Caco-2 (cell line): ENCODE measurements around the gene SLC19A3. TPM values are rescaled to one million over a fixed set of nuclear protein-coding genes. Genes with fewer than 3 reads are reported as not detected.

ENCODE experiments used
- BruUV-seq: library from RNA; stranded (reverse); fragments of 400-500 nt; replicated peaks from 2 replicates; lab custom pipeline; 2021; lab: Mats Ljungman, UMichigan
- CTCF ChIA-PET: fragments of 300-600 bp; sonication (Branson Sonifier 250); formaldehyde crosslinking; loops from one replicate; lab custom pipeline; 2022; ENCODE audit warnings: antibody characterized with exemption; lab: Charles Lee
- POLR2A ChIA-PET: fragments of 300-600 bp; sonication (Branson Sonifier 250); formaldehyde crosslinking; loops from one replicate; lab custom pipeline; 2022; ENCODE audit warnings: antibody characterized with exemption; lab: Charles Lee
- DNase-seq, 2 experiments: peaks; one replicate each; pipeline versions ENCODE4 v3.0.0 to v3.0.0-alpha.2; 2020 to 2022
- H3K27me3 ChIP-seq: replicated peaks from 2 replicates; pipeline ENCODE4 v1.6.0; 2011; ENCODE audit warnings: low read length; ENCODE audit not compliant: control insufficient read depth, insufficient read depth
- H3K36me3 ChIP-seq: 2 replicates; pipeline ENCODE4 v1.5.1; 2011; ENCODE audit warnings: low read length; ENCODE audit not compliant: control insufficient read depth, insufficient read depth
- H3K4me1 ChIP-seq: fragments of 250-450 bp; sonication (Bioruptor Pico); 2 replicates; pipeline ENCODE4 v1.5.1; 2020; ENCODE audit warnings: mild to moderate bottlenecking
- H3K4me3 ChIP-seq: 2 replicates; pipeline ENCODE4 v1.5.1; 2011; ENCODE audit warnings: low read depth, mild to moderate bottlenecking, control low read depth, low read length
- H3K9me3 ChIP-seq: fragments of 250-450 bp; sonication (Bioruptor Pico); 2 replicates; pipeline ENCODE4 v1.5.1; 2020; ENCODE audit warnings: mild to moderate bottlenecking, moderate library complexity
- H3K27ac Mint-ChIP-seq: one replicate; pipeline ENCODE4 v1.8.0; 2022; ENCODE audit warnings: mixed read lengths; ENCODE audit not compliant: unreplicated experiment
- H3K27me3 Mint-ChIP-seq: one replicate; pipeline ENCODE4 v1.8.0; 2022; ENCODE audit warnings: mixed read lengths; ENCODE audit not compliant: insufficient read depth, unreplicated experiment
- H3K36me3 Mint-ChIP-seq: one replicate; pipeline ENCODE4 v1.8.0; 2022; ENCODE audit warnings: mild to moderate bottlenecking, mixed read lengths; ENCODE audit not compliant: insufficient read depth, unreplicated experiment
- H3K4me1 Mint-ChIP-seq: one replicate; pipeline ENCODE4 v1.8.0; 2022; ENCODE audit warnings: low read depth, mixed read lengths; ENCODE audit not compliant: unreplicated experiment
- H3K4me3 Mint-ChIP-seq: one replicate; pipeline ENCODE4 v1.8.0; 2022; ENCODE audit warnings: mild to moderate bottlenecking, moderate library complexity, mixed read lengths; ENCODE audit not compliant: unreplicated experiment
- H3K9me3 Mint-ChIP-seq: one replicate; pipeline ENCODE4 v1.8.0; 2022; ENCODE audit warnings: mixed read lengths; ENCODE audit not compliant: unreplicated experiment
- intact Hi-C: fragments of 100-400 bp; cut with micrococcal nuclease; formaldehyde crosslinking; loops from one replicate; pipeline ENCODE4 v1.10.0; 2022; ENCODE audit not compliant: unreplicated experiment
- total RNA-seq: library from RNA; stranded (reverse); gene quantifications from 2 replicates; pipeline ENCODE4 v1.2.3, GENCODE V29; 2022
- TF ChIP-seq, protein P1 (sequence below), 2 experiments: fragments of 200-600 bp in 1 of 2; IDR thresholded peaks; 1 replicate in 1 of 2; 2 replicates in 1 of 2; pipeline versions ENCODE4 v1.5.1 to v1.8.0; 2011 to 2022; ENCODE audit warnings: antibody characterized with exemption in 1 of 2, control low read depth in 1 of 2, inconsistent platforms in 1 of 2, low read depth in 1 of 2, low read length in 1 of 2, mild to moderate bottlenecking in 1 of 2, moderate library complexity in 1 of 2; ENCODE audit not compliant: insufficient read depth in 1 of 2, severe bottlenecking in 1 of 2, unreplicated experiment in 1 of 2

The SLC19A3 gene
- total RNA-seq, 1 experiment from 2014 or later, result 98.5 TPM

DNA sequence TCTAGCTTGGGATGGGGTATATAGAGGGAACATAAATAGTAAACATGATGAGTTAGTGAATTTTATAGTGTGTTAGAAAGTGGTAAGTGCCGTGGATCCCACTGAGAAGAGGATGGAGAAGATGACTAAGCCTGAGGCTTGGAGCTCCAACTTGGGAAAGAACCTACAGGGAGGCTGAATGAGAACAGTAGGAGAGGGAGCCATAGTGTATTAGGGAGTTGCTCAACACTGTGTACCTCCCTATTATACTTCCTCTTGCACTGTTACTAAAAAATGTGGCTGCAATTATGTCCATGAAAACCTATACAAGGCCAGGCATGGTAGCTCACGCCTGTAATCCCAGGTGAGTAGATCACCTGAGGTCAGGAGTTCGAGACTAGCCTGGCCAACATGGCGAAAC, 2.9 kb upstream of the SLC19A3 start:
- no peaks in the 10 kb centered on the region for H3K9me3 ChIP-seq
- DNase-seq, result no peak
- no TSS peak for BruUV-seq
- no peaks in the 10 kb centered on the region for H3K36me3 ChIP-seq
- Mint-ChIP-seq H3K4me1 (peaks cover 20% of the 10 kb centered on the region), H3K9me3 (no peaks in the 10 kb centered on the region), H3K4me3 (no peak overlapping the region), H3K27ac (peak overlapping the region; percentile 69), H3K36me3 (peaks cover 17% of the 10 kb centered on the region), H3K27me3 (no peaks in the 10 kb centered on the region)
- intact Hi-C loops, result loop anchor here (1.0 kb wide), 1 partner anchor 42 kb away; no protein-coding TSS in a partner anchor
- POLR2A ChIA-PET, result no interaction called here
- H3K4me1 ChIP-seq, result peaks cover 37% of the 10 kb centered on the region
- H3K27me3 ChIP-seq, result no peaks in the 10 kb centered on the region
- CTCF ChIA-PET, result no interaction called here
- H3K4me3 ChIP-seq, result no peak overlapping the region
- TF ChIP-seq, protein P1, sequence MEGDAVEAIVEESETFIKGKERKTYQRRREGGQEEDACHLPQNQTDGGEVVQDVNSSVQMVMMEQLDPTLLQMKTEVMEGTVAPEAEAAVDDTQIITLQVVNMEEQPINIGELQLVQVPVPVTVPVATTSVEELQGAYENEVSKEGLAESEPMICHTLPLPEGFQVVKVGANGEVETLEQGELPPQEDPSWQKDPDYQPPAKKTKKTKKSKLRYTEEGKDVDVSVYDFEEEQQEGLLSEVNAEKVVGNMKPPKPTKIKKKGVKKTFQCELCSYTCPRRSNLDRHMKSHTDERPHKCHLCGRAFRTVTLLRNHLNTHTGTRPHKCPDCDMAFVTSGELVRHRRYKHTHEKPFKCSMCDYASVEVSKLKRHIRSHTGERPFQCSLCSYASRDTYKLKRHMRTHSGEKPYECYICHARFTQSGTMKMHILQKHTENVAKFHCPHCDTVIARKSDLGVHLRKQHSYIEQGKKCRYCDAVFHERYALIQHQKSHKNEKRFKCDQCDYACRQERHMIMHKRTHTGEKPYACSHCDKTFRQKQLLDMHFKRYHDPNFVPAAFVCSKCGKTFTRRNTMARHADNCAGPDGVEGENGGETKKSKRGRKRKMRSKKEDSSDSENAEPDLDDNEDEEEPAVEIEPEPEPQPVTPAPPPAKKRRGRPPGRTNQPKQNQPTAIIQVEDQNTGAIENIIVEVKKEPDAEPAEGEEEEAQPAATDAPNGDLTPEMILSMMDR (IDR thresholded peaks at IDR 0.05; ENCODE audit: insufficient read depth in 1 of 2, low read depth in 1 of 2, low read length in 1 of 2, severe bottlenecking in 1 of 2, unreplicated experiment in 1 of 2), result no peak

DNA sequence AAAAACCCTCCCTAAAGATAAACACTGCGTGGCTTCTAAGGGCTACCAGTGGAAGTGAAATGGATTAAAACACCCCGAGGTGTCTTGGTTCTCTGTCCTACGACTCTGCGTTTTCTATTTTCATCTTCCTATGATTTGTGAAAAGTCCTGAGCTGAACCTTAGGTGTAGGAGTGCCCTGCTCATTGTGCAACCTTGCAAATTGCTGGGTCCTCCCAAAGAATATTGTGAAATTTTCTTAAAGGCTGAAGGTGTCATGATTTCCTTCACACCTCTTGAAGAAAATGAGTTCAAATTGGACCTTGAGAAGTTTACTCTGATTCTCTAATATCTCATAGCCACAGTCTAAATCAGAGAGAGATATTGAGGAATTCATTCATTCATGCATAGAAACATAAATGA, 1.8 kb upstream of the SLC19A3 start:
- Mint-ChIP-seq H3K36me3 (peaks cover 26% of the 10 kb centered on the region), H3K4me3 (no peak overlapping the region), H3K27ac (peak overlapping the region; percentile 69), H3K9me3 (no peaks in the 10 kb centered on the region), H3K4me1 (peaks cover 20% of the 10 kb centered on the region), H3K27me3 (no peaks in the 10 kb centered on the region)
- CTCF ChIA-PET, result no interaction called here
- no peak for DNase-seq
- no peaks in the 10 kb centered on the region for H3K27me3 ChIP-seq
- no peak overlapping the region for H3K4me3 ChIP-seq
- TF ChIP-seq, protein P1 (IDR thresholded peaks at IDR 0.05; ENCODE audit: insufficient read depth in 1 of 2, low read depth in 1 of 2, low read length in 1 of 2, severe bottlenecking in 1 of 2, unreplicated experiment in 1 of 2), result no peak
- H3K9me3 ChIP-seq, result no peaks in the 10 kb centered on the region
- no peaks in the 10 kb centered on the region for H3K36me3 ChIP-seq
- no TSS peak for BruUV-seq
- intact Hi-C loops, result no loop called here
- POLR2A ChIA-PET, result no interaction called here
- H3K4me1 ChIP-seq, result peaks cover 37% of the 10 kb centered on the region

DNA sequence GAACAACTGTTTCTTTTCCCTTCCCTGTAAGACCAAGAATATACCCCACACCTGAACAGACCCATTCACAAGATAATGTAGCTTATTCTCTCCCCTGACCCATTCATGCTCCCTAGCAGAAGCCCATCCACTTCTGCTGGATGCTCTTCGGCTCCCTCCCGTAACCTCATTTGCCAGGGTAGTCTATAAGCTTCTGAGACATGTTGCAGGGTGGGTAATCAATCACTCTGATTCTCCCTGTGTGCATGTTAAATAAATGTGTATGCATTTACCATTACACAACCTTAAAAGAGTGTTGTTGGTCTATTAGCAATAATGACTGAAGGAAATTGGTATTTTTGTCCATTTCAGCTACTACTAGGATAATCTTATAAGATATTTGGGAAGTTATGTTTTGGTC, 1.3 kb downstream of the SLC19A3 start:
- no TSS peak for BruUV-seq
- TF ChIP-seq, protein P1 (IDR thresholded peaks at IDR 0.05; ENCODE audit: insufficient read depth in 1 of 2, low read depth in 1 of 2, low read length in 1 of 2, severe bottlenecking in 1 of 2, unreplicated experiment in 1 of 2), result no peak
- peak overlapping the region; percentile 74 for H3K27ac Mint-ChIP-seq
- peaks cover 7% of the 10 kb centered on the region for H3K4me1 Mint-ChIP-seq
- Histone ChIP-seq H3K27me3 (no peaks in the 10 kb centered on the region), H3K4me3 (peak overlapping the region; percentile 43), H3K9me3 (no peaks in the 10 kb centered on the region), H3K36me3 (no peaks in the 10 kb centered on the region), H3K4me1 (peaks cover 24% of the 10 kb centered on the region)
- intact Hi-C loops, result loop anchor here (2.0 kb wide), 1 partner anchor 22 kb away; no protein-coding TSS in a partner anchor
- no peaks in the 10 kb centered on the region for H3K9me3 Mint-ChIP-seq
- ChIA-PET POLR2A (no interaction called here), CTCF (no interaction called here)
- H3K4me3 Mint-ChIP-seq, result peak overlapping the region; percentile 74
- H3K27me3 Mint-ChIP-seq, result no peaks in the 10 kb centered on the region
- peaks cover 45% of the 10 kb centered on the region for H3K36me3 Mint-ChIP-seq
- no peak for DNase-seq
